Measurements from ENCODE around the gene NTSR2.

GRCh38 chr2:11683476-11683875 is 13.5 kb upstream of the NTSR2 start:
- TF ChIP-seq CTCF (IDR thresholded peaks at IDR 0.05) (no peak), POLR2A (IDR thresholded peaks at IDR 0.05) (no peak)
